Spleen (tissue), 11 donors: ENCODE measurements around the gene SPIRE1. TPM values are rescaled to one million over a fixed set of nuclear protein-coding genes. Genes with fewer than 3 reads are reported as not detected.

ENCODE experiments used
- DNase-seq: peaks from one replicate; pipeline ENCODE4 v3.0.0-alpha.2; 2020
- H3K27ac ChIP-seq, 8 donors: fragments of 200-600 bp; sonication (generic) in 7 of 8; 1 replicate in 4 of 8; 2 replicates in 4 of 8; pipeline versions ENCODE4 v1.5.0 to v1.8.0; 2016 to 2021; ENCODE audit warnings: inconsistent platforms in 4 of 8, mild to moderate bottlenecking in 4 of 8, moderate library complexity in 1 of 8
- H3K27me3 ChIP-seq, 7 donors: fragments of 200-600 bp; sonication (generic) in 6 of 7; replicated peaks in 1 of 7; 1 replicate in 4 of 7; 2 replicates in 3 of 7; pipeline versions ENCODE4 v1.5.0 to v1.8.0; 2016 to 2021; ENCODE audit warnings: inconsistent platforms in 3 of 7, mild to moderate bottlenecking in 1 of 7
- H3K36me3 ChIP-seq, 6 donors: fragments of 200-600 bp; sonication (generic) in 5 of 6; 1 replicate in 4 of 6; 2 replicates in 2 of 6; pipeline versions ENCODE4 v1.5.0 to v1.8.0; 2016 to 2021; ENCODE audit warnings: inconsistent platforms in 2 of 6
- H3K4me1 ChIP-seq, 6 donors: fragments of 200-600 bp; sonication (generic) in 5 of 6; 1 replicate in 3 of 6; 2 replicates in 3 of 6; pipeline versions ENCODE4 v1.5.0 to v1.8.0; 2016 to 2021; ENCODE audit warnings: inconsistent platforms in 3 of 6
- H3K4me3 ChIP-seq, 8 donors: fragments of 200-600 bp; sonication (generic) in 7 of 8; 1 replicate in 4 of 8; 2 replicates in 4 of 8; pipeline versions ENCODE4 v1.5.0 to v1.8.0; 2016 to 2021; ENCODE audit warnings: inconsistent platforms in 4 of 8, mild to moderate bottlenecking in 4 of 8, moderate library complexity in 2 of 8
- H3K9me3 ChIP-seq, 8 donors: fragments of 200-600 bp; sonication (generic) in 7 of 8; 1 replicate in 4 of 8; 2 replicates in 4 of 8; pipeline versions ENCODE4 v1.5.0 to v1.8.0; 2016 to 2021; ENCODE audit warnings: inconsistent platforms in 4 of 8
- POLR2A ChIP-seq, 3 donors: fragments of 450-650 bp; IDR thresholded peaks; one replicate each; pipeline ENCODE4 v1.5.1; 2017; ENCODE audit warnings: antibody characterized with exemption in 3 of 3, mild to moderate bottlenecking in 1 of 3
- POLR2AphosphoS5 ChIP-seq, 3 donors: sonication (generic); formaldehyde crosslinking; IDR thresholded peaks; one replicate each; pipeline ENCODE4 v1.5.1; 2017; ENCODE audit warnings: antibody characterized with exemption in 3 of 3
- WGBS, 5 donors: extraction: QIAGEN DNeasy Blood & Tissue Kit in 3 of 5; methylation state at CpG; one replicate each; pipeline versions ENCODE4 v1.1.5 to v1.1.7; 2013 to 2018; 5-methylcytosine and 5-hydroxymethylcytosine counted together
- intact Hi-C: fragments of 100-400 bp; cut with DNase I; formaldehyde crosslinking; loops from one replicate; pipeline ENCODE4 v1.15.0; 2023; ENCODE audit warnings: low total_unique reads
- polyA plus RNA-seq, 3 donors: library from polyadenylated mRNA; stranded (reverse); fragments of 200-250 nt; gene quantifications; one replicate each; pipeline ENCODE4 v1.2.1, GENCODE V29; 2013
- total RNA-seq, 7 donors: library from RNA; depleted of rRNA in 3 of 7; stranded (reverse); fragments of >200 nt in 3 of 7; fragmentation: NEBNext Ultra II Directional in 4 of 7; extraction: Animal tissue kit (Norgen Biotek cat#: 25700) in 4 of 7; gene quantifications; one replicate each; pipeline versions ENCODE4 v1.1.0 to v1.2.1, GENCODE V29; 2016 to 2021
- TF ChIP-seq, protein P1 (sequence below), 11 experiments: fragments of 200-600 bp in 7 of 11; fragments of 450-650 bp in 4 of 11; sonication (generic) in 4 of 11; IDR thresholded peaks in 8 of 11; conservative IDR thresholded peaks in 3 of 11; 1 replicate in 7 of 11; 2 replicates in 4 of 11; pipeline versions ENCODE4 v1.4.0 to v1.8.0; 2016 to 2021; ENCODE audit warnings: antibody characterized with exemption in 11 of 11, inconsistent platforms in 4 of 11, mild to moderate bottlenecking in 1 of 11
- donor health status: healthy with polysubstance abuse.
- donor health status: DM: no; HTN: no; CAD: no; lungs with moderate emphysema.
- donor health status: DM: no; HTN: no; CAD: no.
- donor health status: Bipolar disorder and iron deficiency.
- donor health status: healthy.
- donor health status: DM: no; HTN: no; CAD: no.
- donor health status: DM: yes; HTN: yes; CAD: no.

SPIRE1 gene
- total and polyA plus RNA-seq, 10 donors, result 1.4 to 19.4 (median 11.1) TPM

DNA sequence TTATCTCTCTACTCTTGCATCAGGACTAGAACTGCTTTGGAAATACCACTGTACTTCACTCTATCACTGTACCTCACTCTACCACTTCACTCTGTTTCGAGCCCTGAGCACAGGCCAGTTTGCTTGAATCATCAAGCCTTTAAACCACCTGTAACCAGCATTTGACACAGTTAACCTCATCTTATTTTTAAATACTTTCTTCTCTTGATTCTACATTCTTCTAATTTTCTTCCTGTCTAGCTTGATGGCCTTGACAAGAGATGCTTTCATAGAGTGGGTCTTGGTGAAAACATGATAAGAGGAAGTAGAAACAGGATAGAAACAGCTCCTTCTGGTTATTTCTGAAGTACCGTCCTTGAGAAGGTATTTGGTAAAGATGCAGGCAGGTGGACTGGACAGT, 78.1 kb downstream of the SPIRE1 start:
- Histone ChIP-seq H3K36me3 (no peaks in the 10 kb centered on the region), H3K27ac (no peak overlapping the region), H3K27me3 (no peaks in the 10 kb centered on the region), H3K9me3 (peaks cover 0 to 13% (median 6%) of the 10 kb centered on the region in 8 donors), H3K4me1 (no peaks in the 10 kb centered on the region), H3K4me3 (no peak overlapping the region)
- 31 to 66% (median 41%) methylated on average over 2 of the region's 2 CpGs for WGBS, 5 donors
- no peak for DNase-seq
- TF ChIP-seq POLR2AphosphoS5 (IDR thresholded peaks at IDR 0.05), result no peak
- TF ChIP-seq POLR2A (IDR thresholded peaks at IDR 0.05), result no peak
- TF ChIP-seq, protein P1, sequence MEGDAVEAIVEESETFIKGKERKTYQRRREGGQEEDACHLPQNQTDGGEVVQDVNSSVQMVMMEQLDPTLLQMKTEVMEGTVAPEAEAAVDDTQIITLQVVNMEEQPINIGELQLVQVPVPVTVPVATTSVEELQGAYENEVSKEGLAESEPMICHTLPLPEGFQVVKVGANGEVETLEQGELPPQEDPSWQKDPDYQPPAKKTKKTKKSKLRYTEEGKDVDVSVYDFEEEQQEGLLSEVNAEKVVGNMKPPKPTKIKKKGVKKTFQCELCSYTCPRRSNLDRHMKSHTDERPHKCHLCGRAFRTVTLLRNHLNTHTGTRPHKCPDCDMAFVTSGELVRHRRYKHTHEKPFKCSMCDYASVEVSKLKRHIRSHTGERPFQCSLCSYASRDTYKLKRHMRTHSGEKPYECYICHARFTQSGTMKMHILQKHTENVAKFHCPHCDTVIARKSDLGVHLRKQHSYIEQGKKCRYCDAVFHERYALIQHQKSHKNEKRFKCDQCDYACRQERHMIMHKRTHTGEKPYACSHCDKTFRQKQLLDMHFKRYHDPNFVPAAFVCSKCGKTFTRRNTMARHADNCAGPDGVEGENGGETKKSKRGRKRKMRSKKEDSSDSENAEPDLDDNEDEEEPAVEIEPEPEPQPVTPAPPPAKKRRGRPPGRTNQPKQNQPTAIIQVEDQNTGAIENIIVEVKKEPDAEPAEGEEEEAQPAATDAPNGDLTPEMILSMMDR (IDR thresholded peaks at IDR 0.05 in 8 of 11, conservative IDR thresholded peaks at IDR 0.05 in 3 of 11), result no peak
- intact Hi-C loops, result no loop called here

DNA sequence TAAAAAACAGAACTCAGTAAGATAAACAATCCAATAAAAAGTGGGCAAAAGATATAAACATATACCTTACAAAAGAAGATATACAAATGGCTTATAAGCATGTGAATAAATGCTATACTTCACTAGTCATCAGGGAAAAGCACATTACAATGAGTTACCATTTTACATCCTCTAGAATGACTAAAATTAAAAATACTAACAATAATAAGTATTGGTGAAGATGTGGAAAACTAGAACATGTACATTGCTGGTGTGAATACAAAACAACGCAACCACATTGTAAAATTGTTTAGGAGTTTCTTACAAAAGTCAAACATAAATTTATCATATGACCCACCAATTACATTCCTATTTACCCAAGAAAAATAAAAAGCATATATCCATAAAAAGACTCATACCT, 80.1 kb downstream of the SPIRE1 start:
- H3K4me1 ChIP-seq, result no peaks in the 10 kb centered on the region
- TF ChIP-seq POLR2A (IDR thresholded peaks at IDR 0.05) (no peak), POLR2AphosphoS5 (IDR thresholded peaks at IDR 0.05) (no peak)
- TF ChIP-seq, protein P1 (IDR thresholded peaks at IDR 0.05 in 8 of 11, conservative IDR thresholded peaks at IDR 0.05 in 3 of 11), result no peak
- H3K36me3 ChIP-seq, result no peaks in the 10 kb centered on the region
- no peak overlapping the region for H3K4me3 ChIP-seq
- intact Hi-C loops, result no loop called here
- peaks cover 0 to 13% (median 6%) of the 10 kb centered on the region in 8 donors for H3K9me3 ChIP-seq
- DNase-seq, result no peak
- 96 to 100% (median 98%) methylated on average over 1 of the region's 1 CpG for WGBS, 5 donors
- H3K27me3 ChIP-seq, result no peaks in the 10 kb centered on the region
- no peak overlapping the region for H3K27ac ChIP-seq

DNA sequence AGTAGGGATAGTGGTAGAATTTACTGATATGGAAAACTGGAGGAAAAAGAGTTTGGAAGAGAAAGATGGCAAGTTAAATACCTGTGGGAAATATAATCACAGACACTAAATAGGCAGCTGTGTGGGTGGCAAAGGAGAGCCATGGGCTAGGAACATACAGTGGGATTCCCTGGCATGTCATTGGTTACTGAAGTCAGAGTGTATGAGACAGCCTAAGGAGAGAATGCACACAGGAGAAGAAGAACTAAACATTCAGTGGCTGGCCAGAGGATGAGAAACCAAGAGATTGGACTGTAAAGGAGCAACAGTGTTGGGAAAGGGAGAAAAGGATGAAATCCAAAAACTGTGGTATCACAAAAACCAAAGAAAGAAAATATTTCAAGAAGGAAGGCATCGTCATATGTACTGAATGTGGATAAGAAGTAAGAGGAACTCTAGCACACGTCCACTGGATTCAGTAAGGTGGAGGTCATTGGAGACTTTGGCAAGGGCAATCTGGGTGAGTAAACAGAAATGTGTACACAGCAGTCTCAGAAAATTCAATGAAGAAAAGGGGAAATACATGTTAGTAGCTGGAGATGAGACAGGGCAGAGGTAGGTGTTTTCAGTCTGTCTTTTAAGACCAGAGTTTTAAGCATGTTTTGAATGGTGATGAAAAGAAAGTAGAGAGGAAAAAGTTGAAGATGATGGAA, 83.3 kb downstream of the SPIRE1 start:
- TF ChIP-seq, protein P1 (IDR thresholded peaks at IDR 0.05 in 8 of 11, conservative IDR thresholded peaks at IDR 0.05 in 3 of 11), result no peak
- no peak for TF ChIP-seq POLR2AphosphoS5 (IDR thresholded peaks at IDR 0.05)
- TF ChIP-seq POLR2A (IDR thresholded peaks at IDR 0.05), result no peak
- no peaks in the 10 kb centered on the region for H3K27me3 ChIP-seq
- no peaks in the 10 kb centered on the region for H3K36me3 ChIP-seq
- no peak overlapping the region for H3K27ac ChIP-seq
- H3K4me3 ChIP-seq, result no peak overlapping the region
- WGBS, 5 donors, result 66 to 88% (median 79%) methylated on average over 2 of the region's 2 CpGs
- no peaks in the 10 kb centered on the region for H3K4me1 ChIP-seq
- intact Hi-C loops, result no loop called here
- no peak for DNase-seq
- H3K9me3 ChIP-seq, result peaks cover 0 to 13% (median 6%) of the 10 kb centered on the region in 8 donors

DNA sequence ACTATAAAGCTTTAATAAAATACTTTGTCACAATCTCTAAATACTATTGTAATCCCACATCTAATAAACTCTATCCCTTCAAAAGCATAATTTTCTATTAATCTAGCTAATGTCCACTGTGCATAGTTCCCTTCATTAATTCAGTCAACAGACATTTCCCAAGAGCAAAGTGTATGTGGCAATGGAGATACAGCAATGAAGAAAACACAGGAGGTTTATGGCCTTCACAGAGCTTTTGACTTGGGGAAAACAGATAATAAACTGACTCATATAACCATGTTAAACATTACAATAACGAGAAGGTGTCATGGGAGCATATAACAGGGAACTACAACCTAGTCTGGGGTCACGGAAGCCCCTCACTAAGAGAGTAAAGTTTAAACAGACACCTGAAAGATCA, 86.3 kb downstream of the SPIRE1 start:
- Histone ChIP-seq H3K36me3 (no peaks in the 10 kb centered on the region), H3K27ac (no peak overlapping the region), H3K4me3 (no peak overlapping the region), H3K9me3 (peaks cover 0 to 3% (median 0%) of the 10 kb centered on the region in 8 donors), H3K4me1 (no peaks in the 10 kb centered on the region), H3K27me3 (no peaks in the 10 kb centered on the region)
- TF ChIP-seq POLR2A (IDR thresholded peaks at IDR 0.05), result no peak
- TF ChIP-seq, protein P1 (IDR thresholded peaks at IDR 0.05 in 8 of 11, conservative IDR thresholded peaks at IDR 0.05 in 3 of 11), result no peak
- no peak for TF ChIP-seq POLR2AphosphoS5 (IDR thresholded peaks at IDR 0.05)
- 84 to 97% (median 88%) methylated on average over 2 of the region's 2 CpGs for WGBS, 5 donors
- DNase-seq, result no peak
- intact Hi-C loops, result no loop called here
